ENCODE data around the gene THYN1. TPM values are rescaled to one million over a fixed set of nuclear protein-coding genes. Genes with fewer than 3 reads are reported as not detected.

The THYN1 gene
- total and polyA plus RNA-seq, 2 of the 13 experiments (the other 11 are each of a cell fraction or from before 2014, with no cell fraction given) = 36.1 to 87.6 TPM

- H2AFZ ChIP-seq (ENCODE audit: low read length) = no peak overlapping the region
- intact Hi-C loops (cut with micrococcal nuclease; ENCODE audit: unreplicated experiment) (no loop called here), in situ Hi-C loops (cut with HindIII; ENCODE audit: extremely low pct_ligation_motif_present, low pct_unique_long_range_greater_than_20kb) (no loop called here)
- TF ChIP-seq ZNF746 (CRISPR knock-in tag; IDR thresholded peaks at IDR 0.05) = no peak
- TF ChIP-seq, protein P1, sequence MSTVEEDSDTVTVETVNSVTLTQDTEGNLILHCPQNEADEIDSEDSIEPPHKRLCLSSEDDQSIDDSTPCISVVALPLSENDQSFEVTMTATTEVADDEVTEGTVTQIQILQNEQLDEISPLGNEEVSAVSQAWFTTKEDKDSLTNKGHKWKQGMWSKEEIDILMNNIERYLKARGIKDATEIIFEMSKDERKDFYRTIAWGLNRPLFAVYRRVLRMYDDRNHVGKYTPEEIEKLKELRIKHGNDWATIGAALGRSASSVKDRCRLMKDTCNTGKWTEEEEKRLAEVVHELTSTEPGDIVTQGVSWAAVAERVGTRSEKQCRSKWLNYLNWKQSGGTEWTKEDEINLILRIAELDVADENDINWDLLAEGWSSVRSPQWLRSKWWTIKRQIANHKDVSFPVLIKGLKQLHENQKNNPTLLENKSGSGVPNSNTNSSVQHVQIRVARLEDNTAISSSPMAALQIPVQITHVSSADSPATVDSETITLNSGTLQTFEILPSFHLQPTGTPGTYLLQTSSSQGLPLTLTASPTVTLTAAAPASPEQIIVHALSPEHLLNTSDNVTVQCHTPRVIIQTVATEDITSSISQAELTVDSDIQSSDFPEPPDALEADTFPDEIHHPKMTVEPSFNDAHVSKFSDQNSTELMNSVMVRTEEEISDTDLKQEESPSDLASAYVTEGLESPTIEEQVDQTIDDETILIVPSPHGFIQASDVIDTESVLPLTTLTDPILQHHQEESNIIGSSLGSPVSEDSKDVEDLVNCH (CRISPR knock-in tag; IDR thresholded peaks at IDR 0.05) = no peak
- H3K9me3 ChIP-seq (ENCODE audit: low read length) = no peaks in the 10 kb centered on the region
- peaks cover 10 to 52% of the 10 kb centered on the region in 2 experiments; a peak in 4 of 5 replicates for H3K36me3 ChIP-seq (replicated peaks in 1 of 2; ENCODE audit: control insufficient read depth in 1 of 2, insufficient read depth in 2 of 2, low read length in 2 of 2)
- WGBS (ENCODE audit: low lambda C conversion rate) = 97% methylated on average over 16 of the region's 16 CpGs
- CTCF ChIA-PET (ENCODE audit: low intra/inter-chr PET ratio, low total read pairs) = no interaction called here
- no peak overlapping the region for H3K4me3 ChIP-seq (replicated peaks in 1 of 3; ENCODE audit: insufficient read depth in 1 of 3, low read depth in 2 of 3, low read length in 3 of 3)
- no peak overlapping the region for H3K4me2 ChIP-seq (ENCODE audit: low read depth, low read length)
- no peak overlapping the region for H3K9ac ChIP-seq (ENCODE audit: insufficient read depth, low read depth, low read length)
- no TSS peak for BruUV-seq (replicated peaks)
- POLR2A ChIA-PET = no interaction called here
- ATAC-seq (no peak), DNase-seq (ENCODE audit: low spot score) (no peak), FAIRE-seq (no peak)
- no peaks in the 10 kb centered on the region for H3K27me3 ChIP-seq (ENCODE audit: control insufficient read depth in 1 of 2, insufficient read depth in 2 of 2, low read length in 2 of 2)
- H3K4me1 ChIP-seq (ENCODE audit: insufficient read depth, low read length) = no peaks in the 10 kb centered on the region
- H3K79me2 ChIP-seq (ENCODE audit: insufficient read depth, low read length) = no peaks in the 10 kb centered on the region
- H3K27ac ChIP-seq (ENCODE audit: extremely low read length, insufficient read depth, low read length) = no peak overlapping the region
- H4K20me1 ChIP-seq (ENCODE audit: insufficient read depth, low read length) = no peaks in the 10 kb centered on the region
Measured at GRCh38 chr11:134260983-134261382, 7.8 kb upstream of the THYN1 start.

DNA sequence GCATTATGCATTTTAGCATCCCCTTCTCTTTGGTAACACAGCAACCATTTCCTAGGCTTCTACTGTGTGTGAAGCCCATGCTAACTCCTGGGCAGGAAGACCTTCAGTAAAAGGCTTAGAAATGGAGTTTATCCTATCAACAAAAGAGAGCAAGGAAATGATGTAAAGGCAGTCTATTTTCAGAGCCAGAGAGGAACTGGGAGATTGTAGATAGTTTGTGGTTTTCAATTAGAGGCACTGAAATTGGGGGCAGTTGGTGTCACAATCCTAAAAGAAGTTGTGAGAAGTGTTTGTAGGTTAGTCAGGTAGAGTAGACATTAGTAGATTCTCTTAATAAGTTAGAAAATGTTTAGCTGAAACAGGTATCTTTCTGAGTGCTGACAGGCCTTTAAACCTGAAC is 7.4 kb upstream of the THYN1 start:
- FAIRE-seq (no peak), ATAC-seq (no peak), DNase-seq (ENCODE audit: low spot score) (no peak)
- ChIA-PET CTCF (ENCODE audit: low intra/inter-chr PET ratio, low total read pairs) (no interaction called here), POLR2A (no interaction called here)
- Histone ChIP-seq H3K4me2 (ENCODE audit: low read depth, low read length) (no peak overlapping the region), H3K4me1 (ENCODE audit: insufficient read depth, low read length) (peaks cover 2% of the 10 kb centered on the region), H4K20me1 (ENCODE audit: insufficient read depth, low read length) (no peaks in the 10 kb centered on the region), H3K27ac (ENCODE audit: extremely low read length, insufficient read depth, low read length) (no peak overlapping the region), H3K4me3 (replicated peaks in 1 of 3; ENCODE audit: insufficient read depth in 1 of 3, low read depth in 2 of 3, low read length in 3 of 3) (no peak overlapping the region), H3K36me3 (replicated peaks in 1 of 2; ENCODE audit: control insufficient read depth in 1 of 2, insufficient read depth in 2 of 2, low read length in 2 of 2) (peaks cover 10 to 52% of the 10 kb centered on the region in 2 experiments; a peak in 4 of 5 replicates), H3K79me2 (ENCODE audit: insufficient read depth, low read length) (no peaks in the 10 kb centered on the region), H3K9ac (ENCODE audit: insufficient read depth, low read depth, low read length) (no peak overlapping the region), H3K9me3 (ENCODE audit: low read length) (no peaks in the 10 kb centered on the region), H3K27me3 (ENCODE audit: control insufficient read depth in 1 of 2, insufficient read depth in 2 of 2, low read length in 2 of 2) (no peaks in the 10 kb centered on the region), H2AFZ (ENCODE audit: low read length) (no peak overlapping the region)
- no TSS peak for BruUV-seq (replicated peaks)
- TF ChIP-seq GTF2F1 (IDR thresholded peaks at IDR 0.05; ENCODE audit: low read length) (no peak), MEF2D (CRISPR knock-in tag; IDR thresholded peaks at IDR 0.05) (no peak), ZNF7 (CRISPR knock-in tag; IDR thresholded peaks at IDR 0.05) (no peak), SPEN (CRISPR knock-in tag; IDR thresholded peaks at IDR 0.05; ENCODE audit: low read depth) (no peak), RARA (CRISPR knock-in tag; IDR thresholded peaks at IDR 0.05) (no peak), ZNF121 (CRISPR knock-in tag; IDR thresholded peaks at IDR 0.05) (no peak), SP4 (CRISPR knock-in tag; IDR thresholded peaks at IDR 0.05) (no peak)
- TF ChIP-seq, protein P2, sequence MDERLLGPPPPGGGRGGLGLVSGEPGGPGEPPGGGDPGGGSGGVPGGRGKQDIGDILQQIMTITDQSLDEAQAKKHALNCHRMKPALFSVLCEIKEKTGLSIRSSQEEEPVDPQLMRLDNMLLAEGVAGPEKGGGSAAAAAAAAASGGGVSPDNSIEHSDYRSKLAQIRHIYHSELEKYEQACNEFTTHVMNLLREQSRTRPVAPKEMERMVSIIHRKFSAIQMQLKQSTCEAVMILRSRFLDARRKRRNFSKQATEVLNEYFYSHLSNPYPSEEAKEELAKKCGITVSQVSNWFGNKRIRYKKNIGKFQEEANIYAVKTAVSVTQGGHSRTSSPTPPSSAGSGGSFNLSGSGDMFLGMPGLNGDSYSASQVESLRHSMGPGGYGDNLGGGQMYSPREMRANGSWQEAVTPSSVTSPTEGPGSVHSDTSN (CRISPR knock-in tag; IDR thresholded peaks at IDR 0.05) = no peak
- intact Hi-C loops (cut with micrococcal nuclease; ENCODE audit: unreplicated experiment) = no loop called here
- in situ Hi-C loops (cut with HindIII; ENCODE audit: extremely low pct_ligation_motif_present, low pct_unique_long_range_greater_than_20kb) = no loop called here
